Thyroid gland (tissue), 4 donors: ENCODE data around the gene USP6NL. TPM values are rescaled to one million over a fixed set of nuclear protein-coding genes. Genes with fewer than 3 reads are reported as not detected.

ENCODE experiments used
- DNase-seq, 2 donors: peaks; one replicate each; pipeline ENCODE4 v3.0.0-alpha.2; 2019
- H3K27ac ChIP-seq, 3 donors: fragments of 200-600 bp; sonication (generic); 1 replicate in 2 of 3; 2 replicates in 1 of 3; pipeline ENCODE4 v1.5.1; 2016 to 2019; ENCODE audit warnings: mild to moderate bottlenecking in 1 of 3, moderate library complexity in 1 of 3
- H3K27me3 ChIP-seq: fragments of 200-600 bp; sonication (generic); one replicate; pipeline ENCODE4 v1.5.1; 2019
- H3K36me3 ChIP-seq, 2 donors: fragments of 200-600 bp; sonication (generic); one replicate each; pipeline ENCODE4 v1.5.1; 2016 to 2019
- H3K4me1 ChIP-seq, 2 donors: fragments of 200-600 bp; sonication (generic); one replicate each; pipeline ENCODE4 v1.5.1; 2017 to 2019
- H3K4me3 ChIP-seq, 3 donors: fragments of 200-600 bp; sonication (generic); replicated peaks in 1 of 3; 1 replicate in 2 of 3; 2 replicates in 1 of 3; pipeline ENCODE4 v1.5.1; 2016; ENCODE audit warnings: mild to moderate bottlenecking in 1 of 3
- H3K9me3 ChIP-seq: fragments of 200-600 bp; sonication (generic); one replicate; pipeline ENCODE4 v1.5.1; 2017
- POLR2A ChIP-seq, 2 donors: fragments of 450-650 bp; IDR thresholded peaks; one replicate each; pipeline ENCODE4 v1.6.1; 2017; ENCODE audit warnings: antibody characterized with exemption in 2 of 2, mild to moderate bottlenecking in 2 of 2, moderate library complexity in 1 of 2
- WGBS, 2 donors: methylation state at CpG; one replicate each; pipeline ENCODE4 v1.1.5; 2017; 5-methylcytosine and 5-hydroxymethylcytosine counted together
- intact Hi-C: fragments of 100-400 bp; cut with DNase I; formaldehyde crosslinking; loops from one replicate; pipeline ENCODE4 v1.15.1; 2023
- total RNA-seq, 4 donors: library from RNA; depleted of rRNA; stranded (reverse); fragments of >200 nt; gene quantifications; one replicate each; pipeline ENCODE4 v1.2.3, GENCODE V29; 2016
- TF ChIP-seq, protein P1 (sequence below), 6 experiments: fragments of 200-600 bp in 3 of 6; fragments of 450-650 bp in 3 of 6; sonication (generic) in 3 of 6; IDR thresholded peaks; one replicate each; pipeline ENCODE4 v1.5.1; 2016 to 2019; ENCODE audit warnings: antibody characterized with exemption in 6 of 6, mild to moderate bottlenecking in 2 of 6, inconsistent platforms in 1 of 6, moderate library complexity in 1 of 6

The USP6NL gene
- total RNA-seq, 4 donors from 2014 or later, result 16.7 to 24.3 (median 17.8) TPM

DNA sequence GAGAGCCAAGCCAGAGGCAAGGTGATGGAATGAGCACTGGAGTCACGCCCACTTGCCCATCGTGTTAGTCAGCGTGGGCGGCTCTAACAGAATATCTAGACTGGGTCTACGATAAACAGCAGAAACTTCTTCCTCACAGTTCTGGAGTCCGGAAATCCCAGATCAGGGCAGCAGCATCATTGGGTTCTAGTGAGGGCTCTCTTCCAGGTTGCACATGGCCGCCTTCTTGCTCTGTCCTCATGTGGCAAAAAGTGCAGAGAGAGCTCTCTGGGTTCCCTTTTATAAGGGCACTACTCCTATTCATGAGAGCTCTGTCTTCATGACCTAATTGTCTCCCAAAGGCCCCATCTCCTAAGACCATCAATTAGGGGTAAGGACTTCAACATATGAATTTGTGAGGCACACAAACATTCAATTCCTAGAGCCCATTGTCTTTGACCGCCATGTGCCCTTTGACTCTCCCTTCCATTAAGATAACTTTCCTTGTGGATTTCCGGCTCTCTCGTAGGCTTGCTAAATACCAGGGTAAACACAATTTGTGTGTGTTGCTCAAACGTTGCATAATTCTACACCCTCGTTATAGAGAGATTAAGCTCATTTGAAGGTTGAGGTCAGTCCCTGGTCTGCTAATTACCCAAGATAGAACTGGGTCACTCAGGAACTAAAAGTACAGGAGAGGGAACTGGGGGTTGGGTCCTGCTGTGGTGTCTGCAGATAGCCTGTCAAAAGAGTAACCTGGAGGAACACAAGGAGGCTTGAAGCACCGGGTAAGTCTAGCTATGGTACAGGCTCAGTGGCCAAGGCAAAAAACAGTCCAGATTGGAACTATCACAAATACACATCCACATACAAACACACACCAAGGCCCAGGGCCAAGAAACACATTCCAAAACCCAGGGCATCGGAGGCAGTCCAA lies 28.7 kb upstream of the USP6NL start:
- intact Hi-C loops, result no loop called here
- WGBS, 2 donors, result 83 to 85% methylated on average over 14 of the region's 14 CpGs
- H3K36me3 ChIP-seq, result no peaks in the 10 kb centered on the region

DNA sequence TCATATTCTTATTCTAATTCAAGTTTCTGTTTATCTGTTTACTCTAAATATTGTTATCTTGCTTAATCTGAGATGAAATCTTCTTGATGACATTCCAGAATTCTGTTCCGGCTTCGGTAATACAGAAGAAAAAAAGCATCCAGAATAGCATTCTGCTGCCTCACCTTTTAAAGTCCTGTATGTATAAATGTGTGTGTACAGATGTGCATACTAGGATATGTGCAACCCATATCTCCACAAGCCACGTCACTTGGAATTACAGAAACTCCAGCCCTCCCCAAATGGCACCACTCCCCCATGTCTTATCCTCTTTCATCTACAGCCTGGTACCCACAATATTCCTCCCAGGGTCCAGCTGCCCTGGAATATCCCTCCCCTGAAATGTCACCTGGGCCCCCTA lies 27.9 kb upstream of the USP6NL start:
- intact Hi-C loops, result no loop called here
- H3K9me3 ChIP-seq, result no peaks in the 10 kb centered on the region
- no peak for TF ChIP-seq POLR2A (IDR thresholded peaks at IDR 0.05)
- TF ChIP-seq, protein P1, sequence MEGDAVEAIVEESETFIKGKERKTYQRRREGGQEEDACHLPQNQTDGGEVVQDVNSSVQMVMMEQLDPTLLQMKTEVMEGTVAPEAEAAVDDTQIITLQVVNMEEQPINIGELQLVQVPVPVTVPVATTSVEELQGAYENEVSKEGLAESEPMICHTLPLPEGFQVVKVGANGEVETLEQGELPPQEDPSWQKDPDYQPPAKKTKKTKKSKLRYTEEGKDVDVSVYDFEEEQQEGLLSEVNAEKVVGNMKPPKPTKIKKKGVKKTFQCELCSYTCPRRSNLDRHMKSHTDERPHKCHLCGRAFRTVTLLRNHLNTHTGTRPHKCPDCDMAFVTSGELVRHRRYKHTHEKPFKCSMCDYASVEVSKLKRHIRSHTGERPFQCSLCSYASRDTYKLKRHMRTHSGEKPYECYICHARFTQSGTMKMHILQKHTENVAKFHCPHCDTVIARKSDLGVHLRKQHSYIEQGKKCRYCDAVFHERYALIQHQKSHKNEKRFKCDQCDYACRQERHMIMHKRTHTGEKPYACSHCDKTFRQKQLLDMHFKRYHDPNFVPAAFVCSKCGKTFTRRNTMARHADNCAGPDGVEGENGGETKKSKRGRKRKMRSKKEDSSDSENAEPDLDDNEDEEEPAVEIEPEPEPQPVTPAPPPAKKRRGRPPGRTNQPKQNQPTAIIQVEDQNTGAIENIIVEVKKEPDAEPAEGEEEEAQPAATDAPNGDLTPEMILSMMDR (IDR thresholded peaks at IDR 0.05), result no peak
- no peak overlapping the region for H3K4me3 ChIP-seq
- no peak for DNase-seq
- 90 to 92% methylated on average over 3 of the region's 3 CpGs for WGBS, 2 donors
- no peak overlapping the region for H3K27ac ChIP-seq
- H3K27me3 ChIP-seq, result no peaks in the 10 kb centered on the region
- no peaks in the 10 kb centered on the region for H3K4me1 ChIP-seq
- H3K36me3 ChIP-seq, result no peaks in the 10 kb centered on the region

More for the DNA sequence above, 28.7 kb upstream of the USP6NL start:
- Histone ChIP-seq H3K27ac (no peak overlapping the region), H3K4me3 (no peak overlapping the region), H3K27me3 (no peaks in the 10 kb centered on the region), H3K9me3 (no peaks in the 10 kb centered on the region), H3K4me1 (no peaks in the 10 kb centered on the region)
- DNase-seq, result no peak
- no peak for TF ChIP-seq POLR2A (IDR thresholded peaks at IDR 0.05)
- TF ChIP-seq, protein P1 (IDR thresholded peaks at IDR 0.05), result no peak

DNA sequence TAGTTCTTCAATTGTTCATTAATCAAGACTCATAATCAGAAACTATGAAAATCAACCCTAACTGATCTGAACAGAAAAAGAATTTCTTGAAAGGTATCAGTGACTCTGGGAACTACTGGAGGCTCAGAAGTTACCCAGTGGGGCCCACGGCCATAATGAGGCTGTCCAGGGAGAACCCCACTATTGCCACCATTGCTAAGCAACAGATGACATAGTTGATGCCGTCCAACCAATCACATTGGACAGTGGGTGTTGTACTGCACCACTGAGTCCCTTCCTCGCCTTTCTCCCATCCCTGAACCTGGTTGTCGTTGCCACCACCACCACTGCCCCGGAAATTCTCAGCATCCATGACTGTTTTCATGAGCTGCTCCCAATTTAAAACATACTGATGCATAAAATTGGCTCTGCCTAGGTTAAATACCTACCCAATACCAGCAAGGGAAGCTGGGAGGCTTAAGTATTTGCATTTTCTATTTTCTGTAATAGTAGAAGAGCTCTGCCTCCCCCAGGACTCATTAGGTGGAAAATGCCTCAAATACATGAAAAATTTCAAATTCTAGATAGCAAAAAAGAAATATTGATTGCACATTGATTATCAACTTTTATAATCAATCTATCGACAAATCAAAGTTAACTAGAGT lies 26.7 kb upstream of the USP6NL start:
- Histone ChIP-seq H3K36me3 (no peaks in the 10 kb centered on the region), H3K4me1 (no peaks in the 10 kb centered on the region), H3K27ac (no peak overlapping the region), H3K9me3 (no peaks in the 10 kb centered on the region), H3K4me3 (no peak overlapping the region), H3K27me3 (no peaks in the 10 kb centered on the region)
- intact Hi-C loops, result no loop called here
- WGBS, 2 donors, result 96 to 98% methylated on average over 6 of the region's 6 CpGs
- no peak for DNase-seq
- TF ChIP-seq, protein P1 (IDR thresholded peaks at IDR 0.05), result no peak
- TF ChIP-seq POLR2A (IDR thresholded peaks at IDR 0.05), result no peak

DNA sequence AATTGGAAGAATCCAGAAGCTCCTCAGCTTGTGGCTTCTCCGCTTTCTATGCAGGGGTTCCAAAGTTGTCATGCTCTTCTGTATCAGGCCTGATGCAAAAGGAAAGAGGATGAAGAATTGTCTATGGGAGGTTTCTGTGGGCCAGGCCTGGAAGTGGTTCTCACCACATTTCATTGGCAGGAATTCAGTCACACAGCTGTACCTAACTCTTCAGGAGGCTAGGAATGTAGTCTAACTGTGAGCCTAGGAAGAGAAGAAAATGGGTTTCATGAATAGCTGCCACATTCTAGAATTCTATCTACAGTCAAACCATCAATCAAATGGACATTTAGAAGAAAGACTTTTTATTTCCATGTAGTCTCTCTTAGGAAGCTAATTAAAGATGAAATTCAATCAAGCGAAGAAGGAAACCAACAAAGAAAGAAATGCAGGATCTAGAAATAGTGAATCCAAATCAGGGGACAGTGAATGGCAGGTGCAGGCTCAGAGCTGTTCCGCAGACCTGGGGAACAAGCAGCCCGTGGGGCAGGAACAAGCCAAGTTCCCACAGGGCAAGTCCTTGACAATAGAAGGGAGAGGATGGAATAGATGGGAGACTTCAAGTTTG lies 25.4 kb upstream of the USP6NL start:
- intact Hi-C loops, result no loop called here

More for the DNA sequence above, 25.4 kb upstream of the USP6NL start:
- WGBS, 2 donors, result 90 to 91% methylated on average over 4 of the region's 4 CpGs
- no peaks in the 10 kb centered on the region for H3K9me3 ChIP-seq
- no peak overlapping the region for H3K4me3 ChIP-seq
- H3K27ac ChIP-seq, result no peak overlapping the region
- H3K36me3 ChIP-seq, result no peaks in the 10 kb centered on the region
- no peaks in the 10 kb centered on the region for H3K27me3 ChIP-seq
- DNase-seq, result no peak
- no peak for TF ChIP-seq POLR2A (IDR thresholded peaks at IDR 0.05)
- TF ChIP-seq, protein P1 (IDR thresholded peaks at IDR 0.05), result no peak
- no peaks in the 10 kb centered on the region for H3K4me1 ChIP-seq
